ENCODE data around the gene C3orf80.

- TF ChIP-seq, protein P1, sequence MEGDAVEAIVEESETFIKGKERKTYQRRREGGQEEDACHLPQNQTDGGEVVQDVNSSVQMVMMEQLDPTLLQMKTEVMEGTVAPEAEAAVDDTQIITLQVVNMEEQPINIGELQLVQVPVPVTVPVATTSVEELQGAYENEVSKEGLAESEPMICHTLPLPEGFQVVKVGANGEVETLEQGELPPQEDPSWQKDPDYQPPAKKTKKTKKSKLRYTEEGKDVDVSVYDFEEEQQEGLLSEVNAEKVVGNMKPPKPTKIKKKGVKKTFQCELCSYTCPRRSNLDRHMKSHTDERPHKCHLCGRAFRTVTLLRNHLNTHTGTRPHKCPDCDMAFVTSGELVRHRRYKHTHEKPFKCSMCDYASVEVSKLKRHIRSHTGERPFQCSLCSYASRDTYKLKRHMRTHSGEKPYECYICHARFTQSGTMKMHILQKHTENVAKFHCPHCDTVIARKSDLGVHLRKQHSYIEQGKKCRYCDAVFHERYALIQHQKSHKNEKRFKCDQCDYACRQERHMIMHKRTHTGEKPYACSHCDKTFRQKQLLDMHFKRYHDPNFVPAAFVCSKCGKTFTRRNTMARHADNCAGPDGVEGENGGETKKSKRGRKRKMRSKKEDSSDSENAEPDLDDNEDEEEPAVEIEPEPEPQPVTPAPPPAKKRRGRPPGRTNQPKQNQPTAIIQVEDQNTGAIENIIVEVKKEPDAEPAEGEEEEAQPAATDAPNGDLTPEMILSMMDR (IDR thresholded peaks at IDR 0.05; ENCODE audit: low read depth, low read length, poor library complexity, severe bottlenecking) = no peak
- TF ChIP-seq EZH2phosphoT487 (IDR thresholded peaks at IDR 0.05; ENCODE audit: borderline replicate concordance, low read length) = no peak
Observed at GRCh38 chr3:160185751-160186150, 39.5 kb upstream of the C3orf80 start.
